AG10803 (cell line): ENCODE measurements around the gene MBOAT7.

Experiments used
- DNase-seq: peaks from one replicate; pipeline ENCODE4 v3.0.0; 2010; ENCODE audit warnings: low read depth
- H3K4me3 ChIP-seq: 2 replicates; pipeline ENCODE4 v1.5.1; 2011; ENCODE audit warnings: mild to moderate bottlenecking, low read length, control low read depth
- TF ChIP-seq, protein P1 (sequence below): conservative IDR thresholded peaks from 2 replicates; pipeline ENCODE4 v1.5.1; 2011; ENCODE audit warnings: mild to moderate bottlenecking, low read length, control low read depth, inconsistent platforms

MBOAT7 gene

DNA sequence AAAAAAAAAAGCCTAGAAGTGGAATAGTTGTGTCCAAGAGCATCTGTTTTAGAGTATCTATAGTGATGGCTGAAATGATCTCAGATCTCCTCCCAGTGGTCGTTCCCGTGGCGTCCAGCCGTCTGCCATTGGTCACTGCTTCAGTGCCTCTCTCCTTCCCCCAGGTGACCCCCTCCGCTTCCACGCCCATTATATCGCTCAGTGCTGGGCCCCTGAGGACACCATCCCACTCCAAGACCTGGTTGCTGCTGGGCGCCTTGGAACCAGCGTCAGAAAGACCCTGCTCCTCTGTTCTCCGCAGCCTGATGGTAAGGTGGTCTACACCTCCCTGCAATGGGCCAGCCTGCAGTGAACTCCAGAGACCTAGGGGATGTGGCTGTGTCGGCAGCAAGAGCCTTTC, 3.6 kb upstream of the MBOAT7 start:
- no peak overlapping the region for H3K4me3 ChIP-seq
- no peak for DNase-seq
- TF ChIP-seq, protein P1, sequence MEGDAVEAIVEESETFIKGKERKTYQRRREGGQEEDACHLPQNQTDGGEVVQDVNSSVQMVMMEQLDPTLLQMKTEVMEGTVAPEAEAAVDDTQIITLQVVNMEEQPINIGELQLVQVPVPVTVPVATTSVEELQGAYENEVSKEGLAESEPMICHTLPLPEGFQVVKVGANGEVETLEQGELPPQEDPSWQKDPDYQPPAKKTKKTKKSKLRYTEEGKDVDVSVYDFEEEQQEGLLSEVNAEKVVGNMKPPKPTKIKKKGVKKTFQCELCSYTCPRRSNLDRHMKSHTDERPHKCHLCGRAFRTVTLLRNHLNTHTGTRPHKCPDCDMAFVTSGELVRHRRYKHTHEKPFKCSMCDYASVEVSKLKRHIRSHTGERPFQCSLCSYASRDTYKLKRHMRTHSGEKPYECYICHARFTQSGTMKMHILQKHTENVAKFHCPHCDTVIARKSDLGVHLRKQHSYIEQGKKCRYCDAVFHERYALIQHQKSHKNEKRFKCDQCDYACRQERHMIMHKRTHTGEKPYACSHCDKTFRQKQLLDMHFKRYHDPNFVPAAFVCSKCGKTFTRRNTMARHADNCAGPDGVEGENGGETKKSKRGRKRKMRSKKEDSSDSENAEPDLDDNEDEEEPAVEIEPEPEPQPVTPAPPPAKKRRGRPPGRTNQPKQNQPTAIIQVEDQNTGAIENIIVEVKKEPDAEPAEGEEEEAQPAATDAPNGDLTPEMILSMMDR = no peak

DNA sequence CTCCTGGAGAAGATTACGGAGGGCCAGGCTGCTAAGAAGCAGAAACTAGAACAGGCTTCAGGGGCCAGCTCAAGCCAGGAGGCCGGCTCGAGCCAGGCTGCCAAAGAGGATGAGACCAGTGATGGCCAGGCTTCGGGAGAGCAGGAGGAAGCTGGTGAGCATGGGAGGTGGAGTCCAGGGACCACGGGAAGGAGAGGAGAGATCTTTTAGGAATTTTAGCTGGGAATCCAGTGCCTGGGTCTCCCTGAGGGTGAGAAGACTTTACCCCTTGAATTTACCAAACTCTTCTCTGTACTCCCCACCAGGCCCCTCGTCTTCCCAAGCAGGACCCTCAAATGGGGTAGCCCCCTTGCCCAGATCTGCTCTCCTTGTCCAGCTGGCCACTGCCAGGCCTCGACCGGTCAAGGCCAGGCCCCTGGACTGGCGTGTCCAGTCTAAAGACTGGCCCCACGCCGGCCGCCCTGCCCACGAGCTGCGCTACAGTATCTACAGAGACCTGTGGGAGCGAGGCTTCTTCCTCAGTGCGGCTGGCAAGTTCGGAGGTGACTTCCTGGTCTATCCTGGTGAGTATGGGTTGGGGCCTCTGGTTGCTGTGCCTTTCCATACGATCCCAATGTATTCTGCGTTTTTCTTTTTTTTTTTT, 2.6 kb upstream of the MBOAT7 start:
- H3K4me3 ChIP-seq = peak overlapping the region; percentile 72
- TF ChIP-seq, protein P1 = no peak
- DNase-seq = no peak

DNA sequence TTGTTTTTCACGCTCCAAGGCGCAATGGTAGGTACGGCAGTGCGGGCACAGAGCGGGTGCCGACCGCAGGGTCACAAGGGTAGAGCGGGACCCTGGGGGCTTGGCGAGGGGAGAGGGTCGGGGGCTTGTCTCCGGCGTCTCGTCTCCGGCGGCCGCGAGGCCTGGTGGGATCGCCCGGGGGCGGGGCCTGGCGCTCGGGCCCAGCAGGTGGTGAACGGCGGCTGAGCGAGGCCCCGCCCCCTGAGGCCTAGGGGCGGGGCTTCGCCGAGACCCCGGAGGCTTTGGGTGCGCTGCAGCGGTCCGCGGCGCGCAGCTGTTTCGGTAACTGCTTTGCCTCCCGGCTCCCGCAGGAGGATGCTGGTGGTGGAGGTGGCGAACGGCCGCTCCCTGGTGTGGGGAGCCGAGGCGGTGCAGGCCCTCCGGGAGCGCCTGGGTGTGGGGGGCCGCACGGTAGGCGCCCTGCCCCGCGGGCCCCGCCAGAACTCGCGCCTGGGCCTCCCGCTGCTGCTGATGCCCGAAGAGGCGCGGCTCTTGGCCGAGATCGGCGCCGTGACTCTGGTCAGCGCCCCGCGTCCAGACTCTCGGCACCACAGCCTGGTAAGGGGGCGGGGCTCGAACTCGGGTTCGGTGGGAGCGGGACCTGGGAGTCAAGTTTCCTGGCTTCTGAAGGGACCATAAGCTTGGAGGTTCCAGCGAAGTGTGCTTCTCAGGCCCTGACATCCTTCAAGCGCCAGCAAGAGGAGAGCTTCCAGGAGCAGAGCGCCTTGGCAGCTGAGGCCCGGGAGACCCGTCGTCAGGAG, 1.8 kb upstream of the MBOAT7 start, which contains the start of gene TSEN34:
Gene TSEN34, plus strand, starts transcription at position 298 of the 800 bp plus-strand sequence. Its CDS starts 57 bp downstream, at position 355.
- peak within 1 kb of the TSS; percentile 72 for H3K4me3 ChIP-seq
- DNase-seq = peak; percentile 44
- TF ChIP-seq, protein P1 = no peak

DNA sequence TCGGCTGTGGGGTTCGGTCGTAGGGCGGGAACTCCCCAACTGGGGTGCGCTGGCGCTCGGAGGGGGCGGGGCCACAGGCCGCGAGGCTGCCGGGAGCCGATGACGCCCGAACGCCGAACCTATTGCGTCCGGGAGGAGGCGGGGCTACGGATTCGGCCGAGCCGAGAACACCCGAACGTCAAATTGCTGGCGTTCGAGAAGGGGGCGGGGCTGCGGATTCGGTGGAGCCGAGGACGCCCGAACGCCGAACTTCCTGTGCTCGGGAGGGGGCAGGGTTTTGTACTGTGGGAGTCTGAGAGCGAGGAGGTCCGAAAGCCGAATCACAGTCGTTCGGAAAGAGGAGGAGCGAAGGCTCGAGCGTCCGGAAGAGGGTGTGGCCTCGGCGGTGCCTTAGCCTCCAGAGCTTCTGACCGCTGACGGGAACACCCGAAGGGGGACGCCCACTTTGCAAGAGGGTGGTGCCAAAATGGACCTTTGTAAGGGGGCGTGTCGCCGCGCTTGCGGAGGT, 1.2 kb upstream of the MBOAT7 start:
- DNase-seq = peak; percentile 99

DNA sequence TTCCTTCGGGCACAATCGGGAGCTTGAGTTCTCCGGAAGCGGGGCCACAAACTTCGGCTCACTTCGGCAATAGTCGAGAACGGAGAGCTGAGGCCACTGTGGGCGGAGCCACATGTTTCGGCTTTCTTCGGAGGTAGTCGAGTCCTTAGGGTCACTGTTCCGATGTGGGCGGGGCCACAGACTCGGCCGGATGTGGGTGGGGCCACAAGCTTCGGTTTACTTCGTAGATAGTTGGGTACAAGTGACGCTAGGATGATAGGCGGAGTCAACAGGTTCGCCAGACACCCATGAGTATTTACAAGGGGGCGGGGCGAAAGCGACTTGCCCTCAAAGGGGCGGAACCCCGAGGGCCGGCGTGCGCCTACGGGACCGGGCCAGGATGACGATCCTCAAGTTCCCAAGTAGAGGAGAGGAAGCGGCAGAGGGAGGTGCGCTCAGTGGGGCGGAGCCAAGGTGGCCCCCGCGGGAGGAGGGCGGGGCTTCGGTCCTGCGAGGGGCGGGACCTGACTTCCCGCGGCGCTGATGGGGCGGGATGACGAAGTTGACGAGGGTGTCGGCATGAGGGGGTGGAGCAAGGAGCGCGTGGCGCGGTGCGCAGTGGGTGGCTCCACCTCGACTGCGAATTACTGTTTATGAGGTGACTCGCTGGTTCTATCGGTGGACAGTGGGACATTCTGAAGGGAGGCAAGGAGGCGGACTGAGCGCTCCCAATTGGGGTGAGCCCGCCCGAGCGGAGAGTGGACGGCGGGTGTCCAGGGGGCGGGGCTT, 539 bp upstream of the MBOAT7 start:
- peak overlapping the region; percentile 72 for H3K4me3 ChIP-seq
- TF ChIP-seq, protein P1 = no peak
- peak; percentile 100 for DNase-seq

More for the DNA sequence above, 1.2 kb upstream of the MBOAT7 start:
- H3K4me3 ChIP-seq = peak overlapping the region; percentile 72
- TF ChIP-seq, protein P1 = no peak

DNA sequence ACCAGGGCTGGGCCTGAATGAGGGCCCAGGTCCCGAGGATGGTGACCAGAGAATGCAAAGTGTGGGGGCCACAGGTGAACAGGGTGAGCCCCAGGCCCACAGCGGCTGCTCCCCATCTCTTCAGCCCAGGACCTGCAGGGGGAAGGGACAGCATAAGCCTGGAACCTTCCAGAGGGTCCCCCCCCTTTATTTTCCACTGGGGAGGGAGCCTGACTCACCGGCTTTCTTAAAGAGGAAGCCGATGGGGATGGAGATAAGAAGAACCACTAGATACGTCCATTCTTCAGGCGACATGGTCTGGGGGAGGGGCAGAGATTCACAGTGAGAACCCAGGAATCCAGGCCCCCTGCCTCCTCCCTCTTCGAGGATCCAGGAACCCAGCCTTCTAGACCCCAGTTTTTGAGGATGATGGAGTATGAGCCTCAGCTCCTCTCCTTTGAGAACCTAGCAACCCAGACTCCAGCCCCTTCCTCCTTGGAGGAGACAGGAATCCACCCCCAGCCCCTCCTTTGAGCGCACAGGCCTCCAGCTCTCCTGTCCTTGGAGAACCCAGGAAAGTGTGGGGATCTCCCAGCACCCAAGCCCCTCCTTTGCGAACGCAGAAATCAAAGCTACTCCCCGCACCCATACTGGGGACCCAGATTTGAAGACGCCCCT, 1.0 kb downstream of the MBOAT7 start:
- TF ChIP-seq, protein P1 = no peak
- peak overlapping the region; percentile 72 for H3K4me3 ChIP-seq
- DNase-seq = peak; percentile 30
